ENCODE data around the gene MGAT5.

Gene MGAT5

DNA sequence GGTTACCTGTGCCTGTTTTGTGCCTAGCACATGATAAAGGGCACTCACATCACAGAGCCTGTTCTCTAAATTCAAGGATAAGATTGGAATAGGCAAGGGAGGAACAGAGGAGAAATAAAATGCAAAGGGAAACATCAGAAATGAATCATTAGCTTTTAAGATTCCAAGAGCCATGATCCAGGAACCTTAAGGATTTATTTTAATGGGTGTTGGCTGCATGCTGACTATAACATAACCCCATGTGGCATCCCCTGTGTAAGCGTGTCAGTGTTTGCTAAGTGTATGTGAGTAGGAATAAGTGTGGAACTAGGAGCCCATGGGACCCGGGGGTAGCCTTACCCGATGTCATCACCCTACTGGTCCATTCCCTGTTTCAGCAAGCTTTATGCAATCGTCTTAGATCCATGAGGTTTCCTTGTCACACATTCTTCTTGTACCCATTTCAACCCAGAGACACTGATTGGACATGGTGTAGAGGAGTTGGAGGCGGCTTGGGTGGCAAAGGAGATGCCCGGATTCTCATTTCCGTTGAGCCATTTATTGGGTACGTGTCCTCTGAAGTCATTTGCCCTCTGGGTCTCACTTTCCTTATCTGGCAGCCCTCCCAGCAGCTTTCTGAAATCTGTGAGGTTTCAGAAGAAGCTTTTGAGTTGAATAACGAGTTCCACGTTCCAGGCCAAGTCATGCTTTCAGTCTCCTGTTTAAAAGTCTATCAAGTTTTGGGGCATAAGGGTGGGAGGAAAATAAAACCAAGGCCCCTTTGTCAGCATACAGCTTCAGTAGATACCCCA, 117.0 kb downstream of the MGAT5 start:
- FAIRE-seq, result no peak

DNA sequence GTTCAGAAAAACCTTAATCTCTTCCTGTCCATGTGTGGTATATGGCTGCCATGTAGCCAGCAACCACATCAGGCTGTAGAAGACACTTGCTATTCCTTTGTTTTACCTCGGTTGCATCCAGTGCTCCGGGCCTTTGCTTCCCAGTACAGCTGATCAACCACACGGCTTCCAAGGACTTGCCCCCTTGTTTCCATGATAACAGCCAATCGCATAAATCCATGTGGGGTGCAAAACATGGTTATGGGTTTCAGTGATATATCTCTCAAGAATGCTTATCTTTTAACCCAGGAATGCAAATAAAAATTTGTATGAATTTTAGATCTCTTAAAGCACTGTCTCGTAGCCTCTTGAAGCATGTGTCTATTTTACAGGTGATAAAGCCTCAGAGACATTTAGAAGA, 118.3 kb downstream of the MGAT5 start:
- FAIRE-seq, result no peak

DNA sequence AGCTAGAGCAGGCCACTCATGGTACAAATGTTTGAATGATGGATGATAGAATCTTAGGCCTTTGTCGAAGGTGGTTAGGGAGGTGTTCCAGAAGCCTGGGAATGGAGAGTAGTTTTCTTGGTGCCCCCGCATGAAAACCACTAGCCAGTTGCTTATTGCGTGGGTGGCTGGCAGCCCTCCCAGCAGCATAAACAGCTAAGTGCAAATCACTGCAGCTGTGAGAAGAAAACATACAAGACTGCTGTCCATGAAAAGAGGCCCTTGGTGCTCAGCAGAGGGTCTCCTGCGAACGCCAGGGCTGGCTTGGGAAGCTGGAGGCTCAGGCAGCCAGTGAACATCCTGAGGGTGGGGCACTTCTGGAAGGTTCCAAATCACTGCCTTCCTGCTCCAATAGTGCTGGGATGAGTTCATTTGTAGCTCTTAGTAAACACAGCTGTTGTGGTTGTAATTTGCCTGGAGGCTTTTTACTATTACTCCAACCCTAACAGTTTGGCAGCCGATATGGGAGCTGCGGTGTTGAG, 118.8 kb downstream of the MGAT5 start:
- FAIRE-seq, result no peak

DNA sequence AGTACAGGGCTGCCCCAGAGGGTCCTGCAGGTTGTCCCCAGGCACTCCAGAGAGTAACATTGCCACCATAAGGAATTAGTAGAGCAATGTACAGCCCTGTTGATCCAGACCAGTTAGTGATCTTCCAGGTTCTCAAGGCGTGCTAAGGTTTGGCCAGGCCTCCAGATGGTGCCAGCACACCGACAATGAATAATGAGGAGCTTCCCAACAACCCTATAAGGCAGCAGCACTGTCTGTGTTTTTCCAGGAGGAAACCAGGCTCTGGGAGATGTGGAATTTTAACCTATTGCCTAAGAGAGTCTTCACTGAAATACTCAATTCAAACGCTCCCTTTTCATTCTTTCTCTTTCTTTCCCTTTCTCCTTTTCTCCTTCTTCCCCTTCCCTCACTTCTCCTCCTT, 122.1 kb downstream of the MGAT5 start:
- FAIRE-seq, result no peak

DNA sequence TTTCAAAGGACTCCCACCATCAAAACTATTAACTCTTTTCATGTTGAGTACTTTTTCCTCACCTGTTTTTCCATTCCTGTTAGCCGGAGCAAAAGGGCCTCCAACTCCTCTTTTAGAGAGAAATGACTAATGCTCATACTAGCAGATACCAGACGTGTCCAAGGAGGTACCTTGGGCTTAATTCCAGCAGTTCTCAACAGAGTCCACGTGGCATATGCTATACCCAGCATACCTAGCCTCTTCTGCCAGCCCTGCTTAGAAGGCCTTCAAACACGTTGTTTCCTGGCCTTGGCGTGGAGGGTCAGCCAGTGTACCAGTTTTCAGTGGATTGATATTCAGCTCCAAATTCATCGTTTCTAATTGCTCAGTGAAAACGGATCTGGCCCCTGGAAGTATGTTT, 123.9 kb downstream of the MGAT5 start:
- no peak for FAIRE-seq

DNA sequence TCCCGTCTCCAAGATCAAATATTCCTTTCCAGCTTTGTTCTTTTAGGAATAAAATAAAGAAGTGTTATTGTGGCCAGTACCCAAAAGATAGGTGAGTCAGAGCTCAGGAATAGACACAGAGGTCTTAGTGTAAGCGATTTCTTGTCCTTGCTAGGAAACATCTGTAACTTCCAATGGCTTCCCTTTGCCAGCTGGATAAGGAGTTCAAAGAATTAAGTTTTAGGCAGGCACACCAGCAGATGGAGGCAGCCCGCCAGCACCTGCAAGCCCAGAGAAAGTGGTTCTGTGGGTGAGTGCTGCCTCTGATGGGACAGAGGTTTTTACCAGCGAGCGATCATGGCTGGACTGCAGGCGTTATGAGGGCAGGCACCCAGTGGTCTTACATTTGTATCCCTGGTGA, 125.4 kb downstream of the MGAT5 start:
- FAIRE-seq, result no peak

DNA sequence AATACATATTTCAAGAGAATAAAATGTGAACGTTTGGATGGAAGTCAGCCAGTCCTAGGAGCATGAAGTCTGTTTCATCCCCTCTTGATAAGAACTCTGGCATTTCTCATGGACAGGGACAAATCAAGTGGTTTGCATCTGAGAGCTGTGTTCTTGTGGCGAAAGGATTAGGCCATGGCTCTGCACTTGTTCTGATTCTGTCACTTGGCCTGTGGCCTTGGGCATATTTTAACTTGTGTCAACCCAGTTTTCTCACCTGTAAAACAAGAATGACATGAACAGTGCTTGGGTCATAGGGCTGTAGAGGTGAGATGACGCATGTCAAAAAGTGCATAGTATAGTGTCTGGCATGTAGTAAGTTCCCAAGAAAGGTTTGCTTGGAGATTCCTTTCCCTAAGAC, 125.8 kb downstream of the MGAT5 start:
- FAIRE-seq, result no peak

DNA sequence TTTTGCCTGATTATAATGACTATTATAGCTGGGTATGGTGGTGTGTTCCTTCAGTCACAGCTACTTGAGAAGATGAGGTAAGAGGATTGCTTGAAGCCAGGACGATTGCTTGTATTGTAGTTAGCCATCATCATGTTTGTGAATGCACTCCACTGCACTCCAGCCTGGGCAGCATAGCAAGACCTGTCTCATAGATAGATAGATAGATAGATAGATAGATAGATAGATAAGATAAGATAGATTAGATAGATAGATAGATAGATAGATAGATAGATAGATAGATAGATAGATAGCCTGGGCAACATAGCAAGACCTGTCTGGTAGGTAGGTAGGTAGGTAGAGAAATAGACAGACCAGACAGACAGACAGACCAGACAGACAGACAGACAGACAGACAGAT, 127.3 kb downstream of the MGAT5 start:
- no peak for FAIRE-seq

DNA sequence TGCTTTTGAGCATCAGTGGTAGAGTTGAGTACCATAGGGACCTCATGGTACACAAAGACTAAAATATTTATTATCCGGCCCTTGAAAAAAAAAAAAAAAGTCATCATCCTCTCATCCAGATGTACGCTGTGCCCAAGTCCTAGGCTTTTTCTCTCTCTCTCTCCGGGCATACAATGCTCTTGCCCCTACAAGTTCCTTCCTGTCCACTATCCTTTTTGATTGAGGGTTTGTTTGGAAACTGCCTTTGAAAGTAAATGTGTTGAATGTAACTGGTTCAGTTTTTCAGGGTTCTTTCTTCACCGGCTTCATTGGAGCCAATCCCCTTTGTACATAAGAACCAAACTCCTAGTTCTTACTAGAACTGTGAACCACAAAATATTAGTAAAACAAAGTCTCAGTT, 130.3 kb downstream of the MGAT5 start:
- FAIRE-seq, result no peak

DNA sequence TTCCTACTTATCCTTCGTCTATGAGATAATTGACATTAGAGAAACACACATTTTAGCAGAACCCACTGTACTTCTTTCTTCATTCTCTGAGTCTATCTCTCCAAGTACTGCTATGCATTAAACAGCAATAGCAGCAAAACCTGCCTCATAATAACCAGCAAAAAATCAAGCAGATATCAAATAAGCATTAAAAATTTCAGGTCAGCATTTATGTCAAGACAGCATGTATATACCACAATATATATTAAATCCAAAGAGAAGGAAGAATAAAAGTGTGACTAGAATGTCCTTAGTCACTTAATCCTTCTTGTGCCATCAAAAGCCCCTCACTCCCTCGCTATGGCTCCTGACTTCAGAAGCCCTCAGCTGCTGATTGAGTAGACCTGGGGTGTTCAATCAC, 131.3 kb downstream of the MGAT5 start:
- FAIRE-seq, result no peak

DNA sequence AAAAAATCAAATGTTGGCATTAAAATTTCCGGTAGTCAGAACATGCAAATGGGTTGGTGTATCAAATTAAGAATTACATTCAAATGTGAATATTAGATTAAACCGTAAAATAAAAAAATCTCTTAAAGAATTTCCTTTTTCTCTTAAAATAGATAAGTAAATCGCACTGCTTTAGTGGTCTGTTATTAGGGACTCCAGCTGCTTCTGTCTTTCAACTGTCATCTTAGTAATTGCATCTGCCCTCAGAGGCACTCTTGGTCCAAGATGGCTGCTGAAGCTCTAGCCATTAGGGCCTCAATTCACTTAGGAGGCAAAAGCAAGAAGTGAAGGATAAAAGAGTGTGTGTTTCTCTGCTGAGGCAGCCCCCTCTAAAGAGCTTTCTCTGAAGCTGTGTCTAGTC, 132.4 kb downstream of the MGAT5 start:
- no peak for FAIRE-seq

DNA sequence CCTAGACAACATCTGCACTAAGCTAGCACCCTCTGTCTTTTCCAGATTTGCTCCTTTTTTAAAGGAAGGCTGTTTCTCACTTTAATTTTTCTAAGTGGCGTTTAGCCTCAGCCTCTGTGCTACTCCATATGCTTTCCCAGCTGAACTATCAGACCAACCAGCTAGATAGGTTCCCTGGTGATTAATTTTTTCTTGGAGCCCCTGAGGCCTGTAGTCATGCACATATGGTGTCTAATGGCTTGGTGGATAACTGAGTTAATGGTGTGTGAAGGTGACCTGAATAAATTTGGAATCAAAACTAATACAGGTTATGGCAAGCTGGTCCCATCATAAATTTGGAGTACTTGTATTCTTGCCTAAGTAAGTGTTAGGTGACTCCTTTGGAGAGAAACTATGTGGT, 135.5 kb downstream of the MGAT5 start:
- no peak for FAIRE-seq

DNA sequence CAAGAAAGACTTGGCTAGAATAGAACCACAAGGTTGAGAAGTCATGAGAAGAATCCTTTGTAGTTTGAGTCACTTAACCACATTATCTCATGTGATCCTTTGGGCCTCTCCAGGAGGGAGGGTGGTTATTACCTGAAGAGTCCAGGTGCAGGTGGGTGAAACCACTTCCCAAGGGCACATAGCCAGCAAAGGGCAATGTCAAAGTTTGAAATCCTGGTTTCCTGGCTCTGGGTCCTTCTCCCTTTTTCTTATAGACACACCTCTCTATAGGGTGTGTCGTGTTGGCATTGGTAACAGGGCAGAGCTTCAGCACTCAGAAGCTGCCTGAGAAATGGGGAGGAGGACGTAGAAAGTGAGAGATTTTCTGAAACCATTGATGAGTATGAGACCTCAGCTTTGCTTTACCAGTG, 137.9 kb downstream of the MGAT5 start:
- FAIRE-seq, result no peak

DNA sequence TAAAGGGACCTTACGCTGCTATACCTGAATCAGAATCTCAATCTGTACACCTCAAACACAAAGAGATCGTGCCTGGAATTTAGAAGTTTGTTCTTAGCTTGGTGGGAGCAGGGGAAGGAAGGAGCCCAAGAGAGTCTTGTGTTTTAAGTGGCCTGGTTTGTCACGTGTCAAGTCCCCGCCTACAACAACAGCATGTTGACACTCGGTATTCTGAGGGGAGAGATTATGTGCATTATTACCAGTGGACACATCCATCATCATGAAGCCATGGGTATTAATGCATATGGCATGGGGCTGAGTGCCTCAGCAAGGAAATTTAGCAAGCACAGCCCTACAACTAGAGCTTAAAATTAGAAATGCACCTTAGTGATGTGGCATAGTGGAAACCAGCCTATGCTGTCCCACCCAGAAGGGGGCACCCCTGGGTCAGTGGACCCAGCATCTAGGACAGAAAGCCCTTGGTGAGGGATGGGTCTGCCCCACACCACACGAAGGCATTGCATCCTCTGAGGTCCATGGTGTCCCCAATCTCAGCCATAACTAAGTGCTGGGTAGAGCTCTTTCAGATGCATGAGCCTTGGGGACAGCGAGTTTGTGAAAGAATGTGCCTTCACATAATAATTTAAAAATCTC, 138.7 kb downstream of the MGAT5 start:
- FAIRE-seq, result no peak

DNA sequence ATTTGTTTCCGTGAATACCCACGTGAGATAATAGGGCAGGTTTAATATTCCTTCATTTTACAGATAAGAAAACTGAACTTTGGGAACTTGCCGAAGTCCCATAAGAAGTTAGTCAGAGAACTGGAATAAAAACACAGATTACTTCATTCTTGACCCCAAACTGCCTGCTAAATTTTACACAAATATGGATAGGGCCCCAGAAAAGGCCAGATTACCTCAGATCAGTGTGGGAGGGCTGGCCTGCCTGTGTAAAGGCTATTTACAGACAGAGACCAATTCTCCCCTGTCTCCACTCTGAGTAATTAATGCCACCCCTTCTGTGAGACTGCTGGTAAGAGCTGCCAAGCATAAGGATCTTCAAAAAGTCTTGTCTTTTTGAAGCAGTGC, 139.2 kb downstream of the MGAT5 start:
- no peak for FAIRE-seq

DNA sequence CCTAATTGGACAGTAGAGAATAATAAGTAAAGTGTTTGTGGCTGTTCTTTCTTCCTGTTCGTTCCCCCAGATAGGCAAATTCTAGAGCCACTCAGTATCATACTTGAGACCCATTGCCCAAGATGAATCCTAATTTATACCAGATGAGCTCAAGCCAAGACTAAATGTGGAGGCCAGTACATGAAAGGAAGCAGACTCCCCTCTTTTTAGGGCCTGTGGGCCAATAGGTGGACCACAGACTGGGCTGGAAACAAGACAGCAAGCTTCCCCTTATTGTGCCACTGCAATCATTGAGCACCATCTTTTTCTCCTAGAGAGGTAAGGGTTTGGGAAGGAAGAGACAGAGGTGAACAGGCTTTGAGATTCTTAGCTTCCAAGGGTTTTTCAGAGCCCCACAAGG, 141.9 kb downstream of the MGAT5 start:
- FAIRE-seq, result no peak

DNA sequence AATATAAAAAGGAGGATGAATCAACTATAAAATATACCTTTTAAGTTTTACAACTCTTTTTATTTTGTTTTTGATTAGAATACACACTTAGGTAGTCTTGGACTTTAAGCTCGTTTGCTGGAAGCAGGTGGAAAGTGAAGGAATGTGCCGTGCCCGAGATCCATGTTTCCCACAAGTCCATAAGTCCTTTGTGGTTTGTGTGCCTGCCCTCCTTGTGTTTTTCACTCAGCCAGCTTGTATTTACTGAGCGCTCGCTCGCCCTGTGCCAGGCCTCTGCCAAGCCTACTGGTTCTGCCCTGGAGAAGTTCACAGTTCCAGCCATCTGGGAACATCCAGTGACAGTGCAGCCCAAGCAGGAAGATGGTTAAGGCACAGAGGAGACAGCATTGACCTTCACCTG, 142.6 kb downstream of the MGAT5 start:
- FAIRE-seq, result no peak

DNA sequence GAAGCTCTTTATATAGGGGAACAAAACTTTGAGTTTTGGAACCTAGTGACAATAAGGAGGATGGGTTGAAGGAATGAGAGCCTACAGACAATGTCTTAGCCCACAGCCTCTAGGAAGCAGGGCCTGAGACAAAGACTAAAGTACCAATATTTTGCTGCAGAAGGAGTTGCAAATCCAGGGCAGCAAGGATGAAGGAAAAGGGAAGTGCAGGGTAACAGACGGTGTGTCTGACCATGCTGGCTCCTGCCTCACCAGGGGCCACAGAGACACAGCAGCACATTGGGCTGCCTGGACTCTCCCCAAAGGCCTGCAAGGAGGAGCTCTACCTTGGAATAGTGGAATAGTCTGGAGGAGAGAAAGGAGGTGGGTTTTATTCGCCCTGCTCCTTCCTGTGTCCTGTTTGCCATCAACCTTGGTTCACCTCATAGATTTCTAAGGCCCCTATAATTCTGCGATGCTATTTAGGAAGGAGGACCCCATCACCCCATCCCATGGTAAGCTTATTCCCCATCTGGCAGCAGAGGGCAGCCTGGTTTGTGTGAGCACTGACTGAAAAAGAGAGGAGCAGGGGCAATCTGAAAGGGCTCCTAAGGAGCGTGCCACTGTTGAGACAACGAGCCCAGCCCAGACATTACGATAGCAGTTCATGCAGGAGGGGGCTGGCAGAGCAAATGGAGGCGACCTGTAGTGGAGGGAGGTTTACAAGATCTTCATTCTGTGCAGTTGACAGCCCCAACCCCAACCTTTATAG, 143.4 kb downstream of the MGAT5 start:
- no peak for FAIRE-seq

DNA sequence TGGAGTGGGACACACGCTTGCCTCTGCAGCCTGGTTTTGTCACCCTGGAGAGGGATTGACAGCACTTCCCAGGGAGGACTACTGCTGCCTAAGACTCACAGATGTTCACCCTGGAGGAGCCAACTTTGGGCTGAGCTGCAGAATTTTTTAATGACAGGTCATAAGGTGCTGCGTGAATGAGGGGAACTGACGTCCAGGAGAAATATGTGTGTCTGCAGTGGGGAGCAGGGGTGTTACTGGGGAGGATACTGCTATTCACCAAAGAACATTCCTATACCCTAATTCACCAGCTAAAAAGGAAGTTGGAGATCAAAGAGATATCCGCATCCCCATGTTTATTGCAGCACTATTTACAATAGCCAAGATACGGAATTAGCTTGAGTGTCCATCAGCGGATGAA, 144.4 kb downstream of the MGAT5 start:
- FAIRE-seq, result no peak

DNA sequence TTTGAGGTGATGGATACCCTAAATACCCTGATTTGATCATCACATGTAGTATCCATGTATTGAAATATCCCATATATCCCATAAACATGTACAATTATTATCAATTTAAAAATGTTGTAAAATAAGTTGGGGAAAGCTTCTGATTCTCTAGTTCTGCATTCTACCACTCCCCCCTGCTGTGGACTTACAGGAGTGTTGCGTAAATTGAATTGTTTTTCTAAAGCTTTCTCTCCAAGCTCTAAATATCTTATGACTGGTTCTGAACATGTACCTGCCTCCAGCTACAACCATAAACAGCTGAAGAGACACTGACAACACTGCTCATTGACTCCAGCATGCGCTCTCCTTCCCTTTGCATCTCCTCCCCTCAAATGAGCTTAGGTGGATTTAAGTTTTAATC, 145.2 kb downstream of the MGAT5 start:
- FAIRE-seq, result no peak

DNA sequence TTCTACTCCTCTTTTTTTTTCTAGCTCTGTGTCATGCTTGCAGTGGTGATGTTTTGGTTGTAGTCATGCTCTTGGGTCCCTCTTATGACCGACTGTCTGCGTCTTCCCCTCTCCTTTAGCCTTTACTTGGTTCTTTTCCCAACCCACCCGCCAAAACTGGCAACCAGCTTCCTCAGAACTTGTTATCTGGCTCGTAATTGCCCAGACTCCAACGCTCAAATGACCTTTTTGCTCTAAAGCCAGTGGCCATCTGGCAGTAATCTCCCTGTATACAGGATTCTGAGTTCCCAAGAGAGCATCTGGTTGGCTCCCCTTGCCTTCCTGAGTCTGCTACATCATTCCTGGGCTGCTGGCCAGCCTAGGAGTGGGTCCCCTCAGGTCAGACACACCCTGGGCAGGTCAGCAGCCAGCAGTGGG, 147.2 kb downstream of the MGAT5 start:
- no peak for FAIRE-seq

DNA sequence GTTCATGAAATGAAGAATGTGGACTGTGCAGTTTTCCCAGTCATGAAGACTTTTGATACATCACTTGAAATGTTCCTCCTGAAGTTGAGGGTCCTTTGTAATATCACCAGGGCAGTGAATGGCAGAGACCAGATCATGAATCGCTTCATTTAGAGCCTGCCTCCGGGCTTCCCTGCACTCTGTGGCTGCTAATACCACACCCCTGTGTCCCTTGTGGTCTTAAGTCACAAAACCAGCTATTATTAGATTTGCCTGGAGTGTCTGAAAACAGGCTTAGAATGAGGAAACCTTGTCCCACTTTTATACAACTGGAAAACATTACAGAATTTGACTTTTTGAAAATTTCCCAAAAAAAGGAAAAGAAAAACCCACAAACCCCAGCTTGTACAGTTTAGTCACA, 147.9 kb downstream of the MGAT5 start:
- FAIRE-seq, result no peak

DNA sequence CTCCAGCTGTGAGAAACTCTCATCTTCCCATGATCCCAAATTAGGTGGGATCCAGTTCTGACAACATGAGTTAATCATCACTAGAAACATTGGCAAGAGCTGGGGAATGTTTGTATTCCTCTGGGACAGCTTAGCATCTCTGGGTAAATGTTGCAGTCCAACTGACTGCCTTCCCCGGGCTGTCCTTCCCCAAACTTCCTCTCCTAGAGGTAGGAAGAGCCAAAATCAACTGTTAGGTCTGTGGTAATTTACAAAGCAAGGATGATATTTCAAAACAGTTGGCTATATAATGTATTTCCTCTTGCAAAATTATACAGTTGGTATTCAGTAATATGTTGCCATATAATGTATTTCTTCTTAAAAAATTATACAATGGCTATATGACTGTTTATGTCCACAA, 148.5 kb downstream of the MGAT5 start:
- no peak for FAIRE-seq

DNA sequence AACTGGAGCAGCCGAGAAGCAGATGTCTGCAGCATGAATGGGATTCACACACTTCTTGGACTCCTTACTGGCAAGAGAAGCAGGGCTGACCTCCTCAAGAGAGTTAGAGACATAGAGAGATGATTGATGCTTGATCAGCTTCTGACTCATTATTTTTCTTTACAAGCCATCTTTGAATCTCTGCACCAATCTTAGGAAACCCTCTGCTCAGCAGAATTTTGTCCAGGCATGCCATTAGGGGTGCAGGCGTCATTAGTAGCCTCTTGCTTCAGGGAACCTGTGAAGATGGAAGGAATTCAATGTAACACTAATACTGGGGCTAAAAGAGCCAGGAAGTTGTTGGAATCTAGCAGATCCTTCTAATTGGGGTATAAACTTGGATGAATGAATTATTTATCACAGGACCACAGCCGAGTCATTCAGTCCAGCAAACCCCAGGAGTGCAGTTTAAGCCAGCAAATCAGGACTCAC, 151.8 kb downstream of the MGAT5 start:
- no peak for FAIRE-seq

Measured in endometrium (tissue), 2 donors.